C4-2B (cell line): ENCODE results near the gene C2orf78.

Experiments used
- H3K27ac ChIP-seq: fragments of 450-650 bp; 2 replicates; pipeline ENCODE4 v1.5.1; 2017
- ZFX ChIP-seq: fragments of 450-650 bp; IDR thresholded peaks from 2 replicates; pipeline ENCODE4 v1.6.1; 2017
- TF ChIP-seq, protein P1 (sequence below): fragments of 450-650 bp; conservative IDR thresholded peaks from 2 replicates; pipeline ENCODE4 v1.5.1; 2017; ENCODE audit warnings: mild to moderate bottlenecking

Gene C2orf78

DNA sequence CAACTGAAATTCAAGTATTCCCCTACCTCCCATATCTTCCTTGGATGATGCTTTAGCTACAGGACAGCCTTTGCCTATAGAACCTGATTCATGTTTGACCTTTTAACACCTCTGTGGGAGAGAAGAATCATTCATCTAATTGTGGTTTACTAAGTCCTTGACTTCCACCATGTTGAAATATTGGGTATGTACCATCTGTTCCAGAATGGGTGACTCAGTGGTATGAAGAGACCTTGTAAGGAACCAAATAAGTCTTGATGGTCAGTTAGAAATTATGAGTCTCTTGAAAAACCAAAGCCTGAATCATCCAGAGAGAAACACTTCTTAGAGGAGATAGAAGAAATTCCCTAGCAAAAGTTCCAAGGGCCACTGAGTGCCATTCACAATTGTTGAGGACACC lies 72.2 kb downstream of the C2orf78 start:
- TF ChIP-seq, protein P1, sequence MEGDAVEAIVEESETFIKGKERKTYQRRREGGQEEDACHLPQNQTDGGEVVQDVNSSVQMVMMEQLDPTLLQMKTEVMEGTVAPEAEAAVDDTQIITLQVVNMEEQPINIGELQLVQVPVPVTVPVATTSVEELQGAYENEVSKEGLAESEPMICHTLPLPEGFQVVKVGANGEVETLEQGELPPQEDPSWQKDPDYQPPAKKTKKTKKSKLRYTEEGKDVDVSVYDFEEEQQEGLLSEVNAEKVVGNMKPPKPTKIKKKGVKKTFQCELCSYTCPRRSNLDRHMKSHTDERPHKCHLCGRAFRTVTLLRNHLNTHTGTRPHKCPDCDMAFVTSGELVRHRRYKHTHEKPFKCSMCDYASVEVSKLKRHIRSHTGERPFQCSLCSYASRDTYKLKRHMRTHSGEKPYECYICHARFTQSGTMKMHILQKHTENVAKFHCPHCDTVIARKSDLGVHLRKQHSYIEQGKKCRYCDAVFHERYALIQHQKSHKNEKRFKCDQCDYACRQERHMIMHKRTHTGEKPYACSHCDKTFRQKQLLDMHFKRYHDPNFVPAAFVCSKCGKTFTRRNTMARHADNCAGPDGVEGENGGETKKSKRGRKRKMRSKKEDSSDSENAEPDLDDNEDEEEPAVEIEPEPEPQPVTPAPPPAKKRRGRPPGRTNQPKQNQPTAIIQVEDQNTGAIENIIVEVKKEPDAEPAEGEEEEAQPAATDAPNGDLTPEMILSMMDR: no peak
- no peak for TF ChIP-seq ZFX
- H3K27ac ChIP-seq: no peak overlapping the region

DNA sequence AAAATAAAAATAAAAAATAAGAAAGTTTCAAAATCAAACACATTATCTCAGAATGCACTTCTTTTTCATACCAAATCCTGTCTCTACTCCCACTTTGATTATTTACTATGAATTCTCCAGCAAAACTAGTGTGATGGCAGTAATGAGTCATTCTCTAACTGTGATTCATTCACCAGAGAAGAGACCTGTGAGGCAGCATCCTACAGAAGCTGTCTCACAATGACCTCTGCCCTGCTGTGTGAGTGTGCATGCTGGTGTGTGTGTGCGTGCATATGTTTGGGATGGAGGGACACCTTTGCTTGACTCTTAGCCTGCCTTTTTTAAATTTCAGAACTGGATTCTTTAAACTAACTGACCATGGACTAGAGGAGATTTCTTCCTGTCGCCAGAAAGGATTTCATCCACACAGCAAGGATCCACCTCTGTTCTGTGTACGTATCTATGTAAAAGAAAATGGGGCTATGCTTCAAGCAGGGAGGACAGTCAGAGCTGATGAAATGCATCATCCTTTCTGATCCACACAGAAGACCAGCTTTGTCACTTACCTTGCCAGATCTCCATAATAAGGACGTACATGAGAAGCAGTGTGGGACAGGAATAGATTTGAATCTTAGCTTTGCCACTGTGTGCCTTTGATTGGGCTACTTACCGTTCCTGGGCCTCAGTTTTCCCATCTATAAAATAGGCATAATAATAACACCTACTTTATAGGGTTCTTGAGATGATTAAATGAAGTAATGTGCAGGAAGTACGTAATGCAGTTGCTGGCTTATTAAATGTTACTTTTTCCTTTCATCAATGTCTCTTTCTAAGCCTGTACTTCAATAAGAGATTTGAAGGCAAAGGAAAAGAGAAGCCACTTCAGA lies 76.0 kb downstream of the C2orf78 start:
- no peak overlapping the region for H3K27ac ChIP-seq
- TF ChIP-seq ZFX: no peak
- TF ChIP-seq, protein P1: no peak

- TF ChIP-seq, protein P1: no peak
- TF ChIP-seq ZFX: no peak
- no peak overlapping the region for H3K27ac ChIP-seq
Observed at GRCh38 chr2:73862987-73863386, 79.0 kb downstream of the C2orf78 start.
